GM18867 (cell line): ENCODE data around the gene FGF11.
A peak's percentile ranks its signal among the peaks of the same experiment; 100 is the strongest.

Experiments
- ATAC-seq: cut with Tn5 transposase; IDR thresholded peaks from one replicate; pipeline ENCODE4 v1.9.1; 2021; ENCODE audit warnings: mild to moderate bottlenecking, moderate library complexity; ENCODE audit not compliant: unreplicated experiment

The FGF11 gene

DNA sequence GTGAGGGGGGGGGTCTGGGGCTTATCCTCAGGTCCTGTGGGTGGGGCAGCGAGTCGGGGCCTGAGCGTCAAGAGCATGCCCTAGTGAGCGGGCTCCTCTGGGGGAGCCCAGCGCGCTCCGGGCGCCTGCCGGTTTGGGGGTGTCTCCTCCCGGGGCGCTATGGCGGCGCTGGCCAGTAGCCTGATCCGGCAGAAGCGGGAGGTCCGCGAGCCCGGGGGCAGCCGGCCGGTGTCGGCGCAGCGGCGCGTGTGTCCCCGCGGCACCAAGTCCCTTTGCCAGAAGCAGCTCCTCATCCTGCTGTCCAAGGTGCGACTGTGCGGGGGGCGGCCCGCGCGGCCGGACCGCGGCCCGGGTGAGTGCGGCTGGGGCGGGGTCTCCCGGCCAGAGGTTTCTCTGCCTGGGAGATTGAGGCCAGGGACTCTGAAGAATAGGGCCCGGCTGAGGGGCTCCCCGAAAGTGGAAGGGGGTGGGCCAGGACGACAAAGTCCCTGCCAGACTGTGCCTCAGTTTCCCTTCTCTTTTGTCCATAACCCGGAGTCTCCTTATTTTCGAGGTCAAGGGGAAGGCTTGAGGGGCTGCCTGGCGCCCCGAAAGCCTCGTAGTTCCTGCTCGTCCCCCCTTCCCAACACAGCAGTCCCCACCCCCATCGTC is at the start of gene FGF11:
FGF11 (plus strand) TSS at position 51 of the 651 bp plus-strand sequence; CDS start at position 160, 109 bp downstream.
- ATAC-seq = no peak

DNA sequence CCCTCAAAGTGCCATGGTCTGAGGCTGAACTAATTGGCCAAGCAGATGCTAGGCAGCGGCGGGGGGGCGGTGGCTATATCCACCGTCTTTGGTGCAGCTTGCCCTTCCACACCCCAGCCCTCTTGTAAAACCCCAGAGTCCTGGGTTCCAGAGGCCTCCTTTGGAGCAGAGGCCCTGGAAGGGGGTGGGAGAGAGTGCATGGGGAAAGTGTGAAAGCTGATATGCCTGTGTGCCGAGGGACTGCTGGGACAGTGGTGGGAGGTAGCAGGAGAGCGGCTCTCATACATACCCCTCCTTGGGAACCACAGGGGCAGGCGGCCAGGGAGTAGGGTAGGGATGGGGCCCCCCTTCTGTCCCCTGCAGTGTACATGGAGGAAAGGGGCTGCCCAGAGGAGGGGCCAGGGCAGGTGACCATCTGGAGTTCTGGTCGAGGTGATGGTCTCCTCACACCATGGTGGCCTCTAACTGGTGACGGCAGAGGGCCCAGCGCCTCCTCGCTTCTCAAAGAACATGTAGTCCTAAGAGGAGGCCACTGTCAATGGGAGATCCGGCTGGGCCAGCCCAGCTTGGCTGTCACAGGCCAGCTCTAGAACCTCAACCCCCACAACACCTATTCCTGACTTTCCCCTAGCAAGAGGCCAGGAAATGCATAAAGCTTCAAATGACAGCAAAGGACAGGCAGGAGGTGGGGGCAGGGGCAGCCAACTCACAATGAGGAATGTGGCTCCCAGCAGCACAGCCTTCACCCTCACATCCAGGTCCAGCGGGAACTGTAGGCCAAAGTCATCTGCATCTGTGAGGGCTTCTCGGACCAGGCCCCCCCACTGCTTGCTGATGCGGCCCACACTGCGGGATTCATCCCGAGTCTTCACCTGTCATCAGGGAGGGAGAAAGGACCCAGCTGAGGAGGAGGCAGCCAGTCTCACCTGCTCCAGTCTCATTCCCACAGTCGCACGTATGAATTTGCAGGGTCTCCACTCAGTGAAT is 49.1 kb upstream of the FGF11 start:
- ATAC-seq = no peak

DNA sequence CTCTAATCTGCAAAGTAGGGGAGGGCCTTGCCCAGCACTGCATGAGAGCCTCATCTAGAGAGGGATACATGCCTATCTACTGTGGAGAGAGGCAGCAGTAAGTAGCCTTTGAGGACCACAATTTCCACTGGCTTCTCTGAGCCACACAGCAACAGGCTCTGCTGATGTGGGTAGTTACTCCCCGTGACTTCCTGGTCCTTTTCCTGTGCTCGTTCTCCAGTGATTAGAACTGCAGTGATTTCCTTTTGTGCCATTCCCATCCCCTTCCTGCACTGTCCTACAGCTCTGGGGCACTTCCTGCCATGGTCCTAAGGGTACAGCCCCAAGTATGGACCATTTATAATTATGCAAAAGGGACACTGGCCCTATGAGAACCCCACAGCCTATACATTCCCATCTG is 48.0 kb upstream of the FGF11 start:
- no peak for ATAC-seq

DNA sequence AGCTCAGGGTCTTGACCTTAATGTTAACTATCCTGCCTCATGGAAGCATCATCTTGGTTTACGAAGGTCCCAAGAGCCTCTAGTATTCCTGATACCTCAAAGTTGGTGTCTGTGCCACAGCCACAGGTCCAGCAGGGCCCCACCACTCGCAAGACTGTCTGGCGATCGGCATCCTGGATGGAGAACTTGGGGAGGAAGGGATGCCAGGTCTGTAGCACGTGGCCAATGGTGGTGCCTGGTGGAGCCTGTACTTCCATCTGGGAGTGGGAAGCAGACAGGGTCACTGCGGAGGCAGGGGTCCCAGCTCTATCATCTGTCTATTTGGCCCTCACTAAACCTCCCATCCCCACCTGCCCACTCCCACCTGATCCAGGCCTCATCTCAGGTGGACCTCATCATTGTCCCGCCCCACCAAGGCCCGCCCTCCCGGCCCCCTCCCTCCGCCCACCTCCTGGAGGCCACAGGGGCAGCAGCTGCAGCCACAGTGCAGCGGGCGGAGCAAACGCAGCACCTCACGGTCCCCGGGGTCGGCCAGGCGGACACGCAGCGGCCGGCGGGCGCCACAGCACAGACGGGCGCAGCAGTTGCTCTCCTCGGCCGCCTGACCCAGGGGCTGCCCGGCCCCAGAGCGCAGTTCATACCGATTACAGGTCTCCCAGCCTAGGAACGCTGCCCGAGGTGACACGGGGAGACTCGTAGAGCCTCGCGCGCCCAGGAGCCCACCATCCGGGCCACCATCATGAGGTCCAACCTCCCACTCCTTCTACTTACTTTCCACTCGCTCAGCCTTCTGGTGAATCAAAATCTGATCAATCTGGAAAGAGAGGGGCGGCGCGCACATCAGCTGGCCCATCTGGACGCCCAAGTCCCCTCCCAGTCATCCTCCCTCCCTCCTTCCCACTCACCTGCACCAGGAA is 46.4 kb upstream of the FGF11 start:
- ATAC-seq = no peak

DNA sequence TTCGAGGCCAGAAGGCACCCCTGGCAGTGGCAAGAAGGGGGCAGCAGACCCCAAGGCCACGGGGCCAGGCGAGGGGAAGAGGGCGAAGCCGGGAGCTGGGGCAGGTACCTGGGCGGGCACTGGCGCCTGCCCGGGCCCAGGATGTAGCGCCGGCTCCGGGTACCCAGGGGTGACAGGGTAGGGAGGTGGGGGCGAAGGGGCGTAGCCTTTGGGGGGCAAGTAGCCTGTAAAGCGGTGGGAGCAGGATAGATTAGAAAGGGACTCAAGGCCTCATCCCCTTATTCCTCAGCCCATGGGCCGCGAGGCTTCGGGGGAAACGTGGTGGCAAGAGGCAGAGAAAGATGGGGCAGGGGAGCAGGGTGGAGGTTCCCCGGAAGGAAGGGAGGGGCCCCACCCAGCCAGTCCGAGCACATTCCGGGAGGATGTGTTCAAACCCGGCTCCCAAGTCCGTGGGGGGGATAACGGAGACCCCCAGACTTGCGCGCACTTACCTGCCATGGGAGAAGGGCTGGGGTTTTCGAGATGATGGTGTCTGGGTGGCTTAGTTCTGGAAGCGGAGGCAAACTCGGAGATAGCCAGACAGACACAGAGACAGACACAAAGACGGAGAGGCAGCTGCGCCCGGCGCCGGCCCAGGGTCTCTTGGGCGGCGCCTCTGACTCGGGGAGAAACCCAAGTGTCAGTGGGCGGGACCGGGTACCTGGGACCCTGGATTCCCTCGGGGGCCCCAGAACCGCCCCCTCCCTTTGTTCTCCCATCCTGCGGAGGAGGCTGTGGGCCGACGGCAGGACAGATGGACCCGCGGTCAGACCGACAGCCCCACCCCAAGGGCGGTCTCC is 45.5 kb upstream of the FGF11 start:
- peak; percentile 32 for ATAC-seq

DNA sequence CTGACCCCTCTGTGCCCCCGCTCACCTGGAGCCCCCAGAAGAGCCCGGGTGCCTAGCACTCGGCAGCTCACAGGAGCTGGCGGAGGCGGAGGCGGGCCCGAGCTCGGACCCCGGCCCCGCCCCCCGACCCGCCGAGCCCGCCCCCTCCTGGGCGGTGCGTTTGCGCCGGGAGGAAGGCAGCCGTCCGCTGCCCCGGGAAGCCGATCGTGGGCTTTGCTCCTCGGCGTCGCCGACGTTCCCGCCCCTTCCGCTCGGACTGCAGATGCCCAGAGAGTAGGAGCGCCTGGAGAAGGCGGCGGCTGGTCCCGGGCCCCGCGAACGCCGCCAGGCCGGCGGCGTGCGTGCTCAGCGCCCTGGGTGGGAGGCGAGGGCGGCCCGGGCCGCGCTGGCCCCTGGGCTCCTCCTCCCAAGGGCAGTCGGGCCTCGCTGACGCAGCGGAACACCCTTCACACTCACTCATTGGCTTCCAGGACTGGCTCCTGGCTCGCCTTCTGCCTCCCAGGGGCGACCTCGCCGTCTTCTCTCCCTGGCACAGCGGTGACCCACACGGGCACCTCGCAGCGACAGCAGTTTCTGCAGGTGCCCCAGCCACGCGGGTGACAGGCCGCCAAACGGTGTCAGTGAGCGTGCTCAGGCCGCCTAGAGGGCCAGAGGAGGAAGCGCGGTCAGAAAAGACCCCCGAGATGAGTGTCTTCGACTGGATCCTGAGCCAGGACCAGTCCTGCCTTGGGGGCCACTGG is 44.7 kb upstream of the FGF11 start, which contains the start of gene PLSCR3:
PLSCR3 (minus strand) TSS at position 74 of the 740 bp plus-strand sequence. CDS start 415 bp downstream, outside the sequence.
- ATAC-seq = peak; percentile 83

DNA sequence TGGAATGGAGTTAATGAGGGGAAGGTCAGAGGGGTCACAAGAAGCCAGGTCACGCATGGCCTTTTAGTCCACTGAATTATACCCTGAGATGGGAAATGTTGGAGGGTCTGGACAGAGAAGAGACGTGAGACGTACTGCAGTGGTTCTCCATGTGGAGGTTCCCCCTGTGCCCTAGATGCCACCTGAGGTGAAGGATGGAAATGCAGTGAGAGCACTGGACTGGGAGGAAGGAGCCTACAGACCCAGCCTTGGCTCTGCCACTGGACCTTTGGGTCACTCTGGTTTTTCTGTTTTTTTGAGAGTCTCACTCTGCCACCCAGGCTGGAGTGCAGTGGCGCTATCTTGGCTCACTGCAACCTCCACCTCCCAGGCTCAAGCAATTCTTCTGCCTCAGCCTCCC is 43.2 kb upstream of the FGF11 start:
- ATAC-seq = no peak

DNA sequence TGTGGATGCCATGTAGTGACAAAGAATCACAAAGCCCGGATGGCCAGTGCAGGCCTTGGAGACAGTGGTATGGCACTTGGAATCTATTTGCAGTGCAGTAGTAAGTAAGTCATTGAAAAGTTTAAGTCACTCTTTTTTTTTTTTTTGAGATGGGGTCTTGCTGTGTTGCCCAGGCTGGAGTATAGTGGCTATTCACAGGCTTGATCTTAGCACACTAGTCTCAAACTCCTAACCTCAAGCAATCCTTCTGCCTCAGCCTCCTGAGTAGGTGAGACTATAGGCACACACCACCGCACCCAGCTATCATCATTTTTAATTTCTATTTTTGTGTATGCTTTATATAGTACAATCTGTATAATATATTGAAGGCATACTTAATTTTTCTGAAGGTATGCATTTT is 40.7 kb upstream of the FGF11 start:
- no peak for ATAC-seq

DNA sequence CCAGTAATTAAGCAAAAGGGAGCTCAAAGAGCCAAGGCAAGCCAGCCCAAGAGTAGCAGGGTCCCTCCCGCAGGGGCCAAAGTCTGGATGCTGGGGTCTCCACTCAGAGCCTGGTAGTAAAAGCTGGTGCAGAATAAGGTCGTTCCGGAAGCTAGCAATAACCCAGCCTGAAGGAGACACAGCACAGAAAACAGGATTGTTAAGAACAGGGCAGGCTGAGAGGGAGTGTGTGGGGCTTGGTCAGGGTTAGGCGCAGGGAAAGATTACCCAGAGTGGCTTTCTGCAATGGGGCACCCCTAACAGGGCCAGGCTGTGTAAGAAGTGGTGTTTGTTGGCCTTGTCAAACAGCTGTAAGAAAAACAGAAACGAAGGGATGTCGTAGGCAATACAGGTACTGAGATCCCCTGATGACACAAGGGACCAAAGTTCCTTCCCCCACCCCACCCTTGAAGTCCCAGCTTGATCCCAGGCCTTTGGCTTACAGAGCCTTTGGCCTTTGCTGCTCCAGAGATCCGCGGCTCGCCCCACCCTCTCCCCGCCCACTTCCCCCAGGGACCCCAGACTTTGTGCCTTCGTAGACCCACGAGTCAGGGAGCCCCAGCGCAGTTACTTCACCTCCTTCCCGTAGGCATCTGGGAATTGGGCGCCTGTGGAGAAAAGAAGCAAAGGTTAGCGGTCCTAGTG is 36.1 kb upstream of the FGF11 start:
- ATAC-seq = no peak

DNA sequence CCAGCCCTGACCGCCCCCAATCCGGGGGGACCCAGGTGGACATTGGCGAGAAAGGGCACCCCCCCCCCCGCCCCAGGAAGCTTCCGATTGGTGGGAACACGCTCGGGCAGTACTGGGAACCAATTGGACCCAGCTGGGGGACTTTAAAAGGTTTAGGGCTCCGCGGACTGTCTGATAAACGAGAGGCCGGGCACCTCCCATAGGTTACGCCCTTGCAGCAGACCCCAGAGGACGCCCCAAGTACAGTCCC is 35.7 kb upstream of the FGF11 start:
- ATAC-seq = no peak

DNA sequence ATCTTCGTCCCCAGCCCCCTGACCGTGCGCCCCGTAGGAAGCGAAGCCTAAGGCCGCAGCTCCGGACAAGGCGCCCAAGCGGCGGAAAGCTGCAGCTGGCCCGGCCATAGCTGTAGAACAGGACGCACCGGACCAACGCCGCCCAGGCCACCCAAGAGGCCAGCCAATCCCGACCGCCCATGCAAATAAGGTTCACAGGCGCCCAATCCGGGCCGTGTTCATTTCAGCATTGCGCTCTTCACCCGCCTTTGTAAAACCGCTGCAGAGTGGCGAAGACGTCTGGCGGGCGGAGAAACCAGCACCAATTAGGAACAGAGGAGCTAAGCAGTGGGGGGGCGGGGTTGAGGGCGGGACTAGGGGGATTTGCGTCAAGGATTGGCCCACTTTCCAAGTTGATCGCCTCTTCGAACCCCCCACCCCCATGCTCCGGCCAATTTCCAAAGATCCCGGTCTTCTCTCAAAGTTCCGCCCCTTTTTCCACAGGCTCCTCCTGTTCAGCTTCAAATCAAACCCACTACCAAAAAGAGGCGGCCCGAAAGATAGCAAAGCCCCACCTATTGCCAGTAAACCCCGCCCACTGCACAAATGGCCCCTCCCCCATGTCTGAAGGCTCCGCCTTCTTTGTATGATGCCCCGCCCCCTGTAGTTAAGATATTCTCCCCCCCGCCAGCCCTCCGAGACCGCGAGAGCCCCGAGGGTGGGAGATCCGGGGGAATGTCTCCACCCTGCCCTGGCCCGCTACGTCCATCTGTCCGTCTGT is 35.2 kb upstream of the FGF11 start, which contains the start of gene TMEM256:
TMEM256 (minus strand) TSS at position 121 of the 760 bp plus-strand sequence; CDS start at position 108, 13 bp downstream.
- peak; percentile 90 for ATAC-seq

DNA sequence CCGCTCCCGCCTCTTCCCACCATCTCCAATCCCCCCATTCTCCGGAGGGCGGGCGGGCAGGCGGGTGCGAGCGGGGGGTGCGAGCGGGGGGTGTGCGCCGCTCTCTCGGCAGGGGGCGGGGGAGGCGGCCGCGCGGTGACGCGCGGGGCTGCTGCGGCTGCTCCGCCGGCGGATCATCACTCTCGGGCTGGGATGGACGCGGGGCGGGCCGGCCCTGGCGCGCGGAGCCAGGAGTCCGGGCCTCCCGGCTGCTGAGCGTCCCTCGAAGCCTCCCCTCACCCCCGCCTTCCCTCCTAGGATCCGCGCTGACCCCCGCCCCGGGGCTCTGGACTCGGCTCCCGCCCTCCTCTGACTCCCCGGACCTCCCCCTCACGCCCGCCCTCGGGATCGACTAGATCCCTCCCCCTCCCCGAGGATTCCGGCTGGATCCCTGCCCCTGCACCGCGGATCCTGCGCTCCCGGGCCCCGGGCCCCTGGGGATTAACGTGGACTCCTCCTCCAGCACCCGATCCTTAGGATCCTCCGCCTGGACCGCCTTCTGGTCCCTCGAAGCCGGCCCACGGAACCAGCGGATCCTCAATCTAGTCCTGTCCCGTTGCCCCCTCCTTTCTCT is 34.5 kb upstream of the FGF11 start:
- ATAC-seq = peak; percentile 20

DNA sequence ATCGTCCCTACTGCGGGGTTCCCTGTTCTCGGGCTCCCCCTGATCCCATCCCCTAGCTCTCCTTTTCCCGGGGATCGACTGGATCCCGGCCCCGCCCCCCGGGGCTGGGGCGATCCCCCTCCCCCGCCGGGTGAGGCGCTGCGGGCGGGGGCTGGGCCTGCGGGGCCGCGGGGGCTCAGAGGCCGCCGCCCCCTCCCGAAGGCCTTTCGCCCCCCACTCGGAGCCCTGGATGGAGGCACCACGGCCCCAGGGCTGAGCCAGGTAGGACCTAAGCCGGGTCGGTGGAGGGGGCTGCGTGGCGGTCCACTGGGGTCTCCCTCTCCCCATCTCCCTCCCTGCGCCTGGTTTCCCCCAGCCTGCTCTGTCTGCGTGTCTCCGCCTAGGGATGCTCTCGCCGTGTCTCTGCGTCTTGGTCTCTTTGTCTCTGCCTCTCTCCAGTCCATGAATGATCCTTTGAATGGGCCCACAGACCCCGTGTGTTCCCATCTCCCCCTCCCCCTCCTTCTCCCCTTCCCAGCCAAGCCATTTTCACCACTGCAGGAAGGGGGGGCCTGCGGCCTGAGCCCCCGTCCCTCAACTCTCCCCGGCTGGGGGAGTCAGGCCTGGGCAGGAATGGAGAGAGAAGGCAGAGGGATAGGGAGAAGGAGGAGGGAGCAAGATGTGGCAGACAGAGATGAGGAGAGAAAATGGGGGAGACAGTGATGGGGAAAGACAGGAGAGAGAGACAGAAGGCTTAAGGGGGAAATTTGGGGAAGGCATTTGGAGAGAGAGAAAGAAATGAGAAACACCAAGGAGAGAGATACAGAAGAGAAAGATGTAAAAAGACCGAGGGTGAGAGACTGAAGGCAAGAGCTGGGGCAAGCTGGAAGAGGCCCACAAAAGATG is 33.7 kb upstream of the FGF11 start:
- ATAC-seq = no peak

DNA sequence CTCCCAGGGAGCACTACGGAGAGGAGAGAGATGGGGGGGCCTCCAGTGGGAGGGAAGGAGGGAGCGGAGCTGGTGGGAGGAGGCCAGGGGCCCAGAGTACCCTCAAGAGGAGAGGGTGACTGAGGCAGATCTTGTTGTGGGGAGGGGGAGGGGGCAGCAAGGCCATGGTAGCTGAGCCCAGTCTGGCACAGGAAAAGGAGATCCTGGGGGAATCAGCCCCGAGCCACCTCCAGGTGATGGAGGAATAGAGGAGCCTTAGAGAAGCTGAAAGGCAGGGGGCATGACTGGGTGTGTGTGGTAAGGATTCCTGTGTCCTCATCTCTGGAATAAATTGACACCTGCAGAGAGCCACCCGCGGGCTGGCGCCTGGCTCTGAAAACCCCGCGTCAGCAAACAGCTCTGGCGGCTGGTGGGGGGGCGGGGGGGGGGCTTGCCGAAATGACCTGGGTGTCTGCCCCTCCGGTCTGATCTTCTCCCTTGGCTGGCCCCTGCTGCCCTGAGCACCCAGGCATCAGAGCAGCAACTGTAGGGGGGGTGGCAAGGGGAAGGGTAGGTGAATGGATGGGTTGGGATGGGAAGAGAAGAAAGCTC is 33.0 kb upstream of the FGF11 start:
- ATAC-seq = no peak

DNA sequence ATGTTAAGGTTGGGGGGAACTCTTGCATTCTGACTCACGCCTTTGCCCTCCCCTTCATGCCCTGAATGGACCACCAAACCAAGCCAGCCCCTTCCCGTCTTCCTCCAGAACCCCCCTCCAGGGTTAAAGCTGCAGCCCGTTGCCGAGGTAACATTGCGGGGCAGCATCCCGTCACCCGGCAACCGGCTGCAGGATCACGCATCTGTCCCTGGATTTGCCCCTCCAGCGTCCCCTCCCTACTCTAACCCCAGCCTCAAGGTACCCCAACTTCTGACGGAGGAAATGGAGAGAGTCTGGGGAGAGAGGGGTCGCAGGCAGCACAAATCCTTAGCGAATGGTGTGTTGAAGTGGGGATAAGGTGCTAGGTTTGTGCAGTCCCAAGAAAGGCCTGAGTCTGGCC is 32.2 kb upstream of the FGF11 start:
- ATAC-seq = no peak

DNA sequence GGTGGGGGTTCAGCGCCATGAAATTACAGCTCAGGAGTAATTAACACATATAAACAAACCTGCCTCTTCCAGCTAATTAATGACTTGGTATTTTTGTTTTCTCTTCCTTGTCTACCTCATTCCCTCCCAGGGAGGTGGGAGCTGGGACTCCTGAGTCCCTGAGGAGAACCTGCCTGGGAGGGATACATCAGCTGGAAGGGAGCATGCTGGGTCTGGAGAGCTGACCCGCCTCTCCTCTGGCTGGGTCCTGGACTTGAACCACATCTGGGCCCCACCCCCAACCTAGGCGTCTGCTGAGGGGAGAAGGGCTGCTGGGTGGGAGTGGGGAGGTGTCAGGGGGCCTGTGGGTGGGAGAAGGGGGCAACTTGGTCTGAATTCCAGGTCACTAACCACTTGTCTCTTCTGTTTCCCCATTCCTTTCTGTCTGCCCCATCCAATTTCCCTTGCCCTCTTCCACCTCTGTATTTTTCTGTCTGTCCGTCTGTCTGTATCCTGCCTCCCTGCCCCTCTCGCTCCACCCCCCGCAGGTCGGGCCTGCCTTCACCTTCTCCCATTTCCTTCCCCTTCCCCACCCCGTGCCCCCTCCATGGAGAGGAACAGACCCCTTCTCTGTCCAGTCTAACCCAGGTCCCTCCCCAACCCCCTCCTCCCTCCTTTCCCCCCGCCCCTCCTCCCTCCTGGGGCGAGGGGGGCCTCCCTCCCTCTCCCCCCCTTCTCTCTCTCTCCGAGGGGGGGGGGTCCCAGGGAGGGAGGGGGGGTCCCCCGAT is 31.6 kb upstream of the FGF11 start, which contains the start of gene NLGN2:
NLGN2 (plus strand) TSS at position 361 of the 767 bp plus-strand sequence. CDS start 411 bp downstream, outside the sequence.
- no peak for ATAC-seq
